ENCODE measurements around the gene SPATA31C1.

GRCh38 chr9:87876708-87877107, 41.1 kb upstream of the SPATA31C1 start:
- no peak for TF ChIP-seq ZNF384 (IDR thresholded peaks at IDR 0.05)
- TF ChIP-seq NFRKB (IDR thresholded peaks at IDR 0.05): no peak
- no peak for TF ChIP-seq LEF1 (IDR thresholded peaks at IDR 0.05; ENCODE audit: borderline replicate concordance)
- no peak for TF ChIP-seq FOXA1 (IDR thresholded peaks at IDR 0.05)
- TF ChIP-seq CTBP1 (IDR thresholded peaks at IDR 0.05; ENCODE audit: borderline replicate concordance): no peak
- no peak for TF ChIP-seq TARDBP (IDR thresholded peaks at IDR 0.05)
- no peak for TF ChIP-seq FOXM1 (IDR thresholded peaks at IDR 0.05; ENCODE audit: borderline replicate concordance)
- no peak for TF ChIP-seq ARNT (IDR thresholded peaks at IDR 0.05)
- no peak for TF ChIP-seq SUZ12 (IDR thresholded peaks at IDR 0.05)
- no peak for TF ChIP-seq FOXK2 (IDR thresholded peaks at IDR 0.05)
- TF ChIP-seq BHLHE40 (IDR thresholded peaks at IDR 0.05; ENCODE audit: borderline replicate concordance): no peak
- no peak for TF ChIP-seq L3MBTL2 (conservative IDR thresholded peaks at IDR 0.05)
- TF ChIP-seq ELF4 (IDR thresholded peaks at IDR 0.05): no peak
- TF ChIP-seq SP1 (IDR thresholded peaks at IDR 0.05): no peak

Data from HEK293T (cell line).